ENCODE measurements around the gene RAB17.

Gene RAB17

GRCh38 chr2:237590272-237591140 lies at the start of gene RAB17:
TSS of gene RAB17 (minus strand) at chr2:237590734. CDS start at chr2:237586154, 4,580 bp downstream.
- no peak for DNase-seq

GRCh38 chr2:237639836-237640220 lies 49.3 kb upstream of the RAB17 start:
- DNase-seq: no peak

GRCh38 chr2:237639052-237639835 lies 48.7 kb upstream of the RAB17 start:
- no peak for DNase-seq

GRCh38 chr2:237638176-237638575 lies 47.6 kb upstream of the RAB17 start:
- no peak for DNase-seq

- DNase-seq: no peak
These were observed 47.0 kb upstream of the RAB17 start for GRCh38 chr2:237637429-237638135.

- no peak for DNase-seq
These were observed 46.0 kb upstream of the RAB17 start for GRCh38 chr2:237636578-237636977.

GRCh38 chr2:237633061-237633561 lies 42.6 kb upstream of the RAB17 start:
- DNase-seq: no peak

GRCh38 chr2:237631801-237632585 lies 41.5 kb upstream of the RAB17 start:
- DNase-seq: no peak

GRCh38 chr2:237631007-237631785 lies 40.7 kb upstream of the RAB17 start:
- no peak for DNase-seq

- DNase-seq: no peak
These were observed 39.9 kb upstream of the RAB17 start for GRCh38 chr2:237630216-237631000.

GRCh38 chr2:237629739-237630138 lies 39.2 kb upstream of the RAB17 start:
- DNase-seq: no peak

GRCh38 chr2:237629188-237629534 lies 38.6 kb upstream of the RAB17 start:
- no peak for DNase-seq

- DNase-seq: no peak
These were observed 38.0 kb upstream of the RAB17 start for GRCh38 chr2:237628247-237629187.

GRCh38 chr2:237627441-237628246 lies 37.1 kb upstream of the RAB17 start, which contains the start of gene LRRFIP1:
TSS of gene LRRFIP1 (plus strand) at chr2:237627587. CDS start at chr2:237627645, 58 bp downstream.
- no peak for DNase-seq

- DNase-seq: no peak
These were observed 36.4 kb upstream of the RAB17 start for GRCh38 chr2:237626813-237627440.

GRCh38 chr2:237625777-237626176 lies 35.2 kb upstream of the RAB17 start:
- peak in 1 of 2 experiments; percentile 43 for DNase-seq

GRCh38 chr2:237625216-237625705 lies 34.7 kb upstream of the RAB17 start:
- no peak for DNase-seq

GRCh38 chr2:237624565-237624964 lies 34.0 kb upstream of the RAB17 start:
- no peak for DNase-seq
